HEK293 (cell line): ENCODE results near the gene LAIR2.
A peak's percentile ranks its signal among the peaks of the same experiment; 100 is the strongest.

ENCODE experiments used
- CTCF ChIA-PET: fragments of 350-600 bp; formaldehyde crosslinking; extraction: SDS; loops from one replicate; lab custom pipeline; 2021; ENCODE audit warnings: antibody characterized with exemption; lab: Yijun Ruan, JAX
- POLR2A ChIA-PET: fragments of 300-600 bp; formaldehyde crosslinking; extraction: SDS; loops from one replicate; lab custom pipeline; 2020; ENCODE audit warnings: antibody characterized with exemption, inconsistent platforms; lab: Yijun Ruan, JAX
- H3K27ac ChIP-seq: fragments of 200-500 bp; sonication (Bioruptor generic); 2 replicates; pipeline ENCODE4 v1.5.1; 2014; ENCODE audit warnings: low read depth, low read length, control low read depth, inconsistent platforms; ENCODE audit errors: extremely low read depth
- H3K36me3 ChIP-seq, 2 experiments: fragments of 200-500 bp in 1 of 2; sonication (Bioruptor generic) in 1 of 2; 1 replicate in 1 of 2; 2 replicates in 1 of 2; pipeline ENCODE4 v1.5.1; 2014 to 2017; ENCODE audit warnings: inconsistent platforms in 2 of 2, low read length in 2 of 2; ENCODE audit not compliant: control insufficient read depth in 2 of 2, insufficient read depth in 1 of 2
- H3K4me1 ChIP-seq: fragments of 200-500 bp; sonication (Bioruptor generic); 2 replicates; pipeline ENCODE4 v1.5.1; 2014; ENCODE audit warnings: mild to moderate bottlenecking, low read length, inconsistent platforms; ENCODE audit not compliant: control insufficient read depth, insufficient read depth
- H3K4me3 ChIP-seq: 2 replicates; pipeline ENCODE4 v1.5.1; 2011; ENCODE audit warnings: low read depth, mild to moderate bottlenecking, control low read depth, low read length, moderate library complexity
- H3K9me3 ChIP-seq: fragments of 200-500 bp; sonication (Bioruptor generic); 2 replicates; pipeline ENCODE4 v1.5.1; 2014; ENCODE audit warnings: low read depth, low read length, inconsistent platforms; ENCODE audit not compliant: control insufficient read depth, insufficient read depth
- GLIS1 ChIP-seq: fragments of 450-650 bp; formaldehyde crosslinking; IDR thresholded peaks from 2 replicates; pipeline ENCODE4 v1.5.1; 2016; ENCODE audit warnings: missing biosample characterization, missing genetic modification characterization
- KLF1 ChIP-seq: fragments of 450-650 bp; formaldehyde crosslinking; IDR thresholded peaks from 2 replicates; pipeline ENCODE4 v1.5.1; 2016; ENCODE audit warnings: missing biosample characterization, missing genetic modification characterization
- KLF7 ChIP-seq: fragments of 450-650 bp; formaldehyde crosslinking; IDR thresholded peaks from 2 replicates; pipeline ENCODE4 v1.5.1; 2016; ENCODE audit warnings: missing biosample characterization, missing genetic modification characterization, borderline replicate concordance
- KLF9 ChIP-seq: fragments of 450-650 bp; formaldehyde crosslinking; IDR thresholded peaks from 2 replicates; pipeline ENCODE4 v1.5.1; 2016; ENCODE audit warnings: missing biosample characterization, missing genetic modification characterization, low read depth
- MYNN ChIP-seq: fragments of 450-650 bp; formaldehyde crosslinking; IDR thresholded peaks from 2 replicates; pipeline ENCODE4 v1.5.1; 2016; ENCODE audit warnings: missing biosample characterization, missing genetic modification characterization, borderline replicate concordance
- RBAK ChIP-seq: fragments of 450-650 bp; formaldehyde crosslinking; IDR thresholded peaks from 2 replicates; pipeline ENCODE4 v1.5.1; 2016; ENCODE audit warnings: missing biosample characterization, missing genetic modification characterization
- SCRT2 ChIP-seq: fragments of 450-650 bp; formaldehyde crosslinking; IDR thresholded peaks from 2 replicates; pipeline ENCODE4 v1.5.1; 2016; ENCODE audit warnings: missing biosample characterization, missing genetic modification characterization
- ZNF239 ChIP-seq: fragments of 450-650 bp; formaldehyde crosslinking; IDR thresholded peaks from 2 replicates; pipeline ENCODE4 v1.5.1; 2016; ENCODE audit warnings: missing biosample characterization, missing genetic modification characterization
- ZNF335 ChIP-seq: fragments of 450-650 bp; formaldehyde crosslinking; conservative IDR thresholded peaks from 2 replicates; pipeline ENCODE4 v1.5.1; 2016; ENCODE audit warnings: missing biosample characterization, missing genetic modification characterization
- ZNF600 ChIP-seq: fragments of 450-650 bp; formaldehyde crosslinking; IDR thresholded peaks from 2 replicates; pipeline ENCODE4 v1.5.1; 2016; ENCODE audit warnings: missing biosample characterization, missing genetic modification characterization
- ZNF670 ChIP-seq: fragments of 450-650 bp; formaldehyde crosslinking; IDR thresholded peaks from 2 replicates; pipeline ENCODE4 v1.5.1; 2016; ENCODE audit warnings: missing biosample characterization, missing genetic modification characterization, low read depth
- ZXDB ChIP-seq: fragments of 450-650 bp; formaldehyde crosslinking; IDR thresholded peaks from 2 replicates; pipeline ENCODE4 v1.5.1; 2016; ENCODE audit warnings: missing biosample characterization, missing genetic modification characterization
- TF ChIP-seq, protein P1 (sequence below): fragments of 450-650 bp; formaldehyde crosslinking; conservative IDR thresholded peaks from 2 replicates; pipeline ENCODE4 v1.5.1; 2016; ENCODE audit warnings: low read depth, missing biosample characterization, missing genetic modification characterization
- TF ChIP-seq, protein P2 (sequence below): fragments of 450-650 bp; formaldehyde crosslinking; IDR thresholded peaks from 2 replicates; pipeline ENCODE4 v1.5.0; 2017; ENCODE audit warnings: missing biosample characterization, missing genetic modification characterization, borderline replicate concordance
- TF ChIP-seq, protein P3 (sequence below): fragments of 450-650 bp; formaldehyde crosslinking; IDR thresholded peaks from 2 replicates; pipeline ENCODE4 v1.5.1; 2016; ENCODE audit warnings: missing biosample characterization, missing genetic modification characterization
- TF ChIP-seq, protein P4 (sequence below): fragments of 450-650 bp; formaldehyde crosslinking; IDR thresholded peaks from 2 replicates; pipeline ENCODE4 v1.5.1; 2016; ENCODE audit warnings: missing biosample characterization, missing genetic modification characterization, low read depth
- TF ChIP-seq, protein P5 (sequence below): fragments of 450-650 bp; formaldehyde crosslinking; IDR thresholded peaks from 2 replicates; pipeline ENCODE4 v1.5.1; 2017; ENCODE audit warnings: missing biosample characterization, mild to moderate bottlenecking, missing genetic modification characterization, moderate library complexity
- TF ChIP-seq, protein P6 (sequence below): sonication (generic); formaldehyde crosslinking; IDR thresholded peaks from 2 replicates; pipeline ENCODE4 v1.8.1; 2022; ENCODE audit warnings: mild to moderate bottlenecking, moderate library complexity, missing genetic modification reagents

The LAIR2 gene

DNA sequence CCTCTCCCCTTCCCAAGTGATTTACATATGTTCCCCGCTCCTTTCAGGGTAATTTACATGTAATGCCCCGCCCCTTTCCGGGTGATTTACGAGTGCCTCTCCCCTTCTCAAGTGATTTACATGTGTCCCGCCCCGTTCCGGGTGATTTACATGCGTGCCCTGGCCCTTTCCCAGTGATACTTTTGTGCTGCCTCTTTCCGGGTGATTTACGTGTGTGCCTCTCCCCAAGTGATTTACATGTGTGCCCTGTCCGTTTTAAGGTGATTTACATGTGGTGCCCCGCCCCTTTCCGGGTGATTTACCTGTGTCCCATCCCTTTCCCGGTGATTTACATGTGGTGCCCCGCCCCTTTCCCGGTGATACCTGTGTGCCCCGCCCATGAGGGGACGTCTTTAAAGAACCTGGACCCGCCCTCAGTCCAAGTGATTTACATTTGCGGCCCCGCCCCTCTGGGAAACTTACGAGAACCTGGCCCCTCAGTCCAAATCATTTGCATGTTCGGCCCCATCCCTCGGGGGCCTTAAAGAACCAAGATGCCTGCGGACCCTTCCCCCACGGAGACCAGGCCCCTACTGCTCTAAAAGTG lies 38.5 kb upstream of the LAIR2 start (continued):
- TF ChIP-seq, protein P1, sequence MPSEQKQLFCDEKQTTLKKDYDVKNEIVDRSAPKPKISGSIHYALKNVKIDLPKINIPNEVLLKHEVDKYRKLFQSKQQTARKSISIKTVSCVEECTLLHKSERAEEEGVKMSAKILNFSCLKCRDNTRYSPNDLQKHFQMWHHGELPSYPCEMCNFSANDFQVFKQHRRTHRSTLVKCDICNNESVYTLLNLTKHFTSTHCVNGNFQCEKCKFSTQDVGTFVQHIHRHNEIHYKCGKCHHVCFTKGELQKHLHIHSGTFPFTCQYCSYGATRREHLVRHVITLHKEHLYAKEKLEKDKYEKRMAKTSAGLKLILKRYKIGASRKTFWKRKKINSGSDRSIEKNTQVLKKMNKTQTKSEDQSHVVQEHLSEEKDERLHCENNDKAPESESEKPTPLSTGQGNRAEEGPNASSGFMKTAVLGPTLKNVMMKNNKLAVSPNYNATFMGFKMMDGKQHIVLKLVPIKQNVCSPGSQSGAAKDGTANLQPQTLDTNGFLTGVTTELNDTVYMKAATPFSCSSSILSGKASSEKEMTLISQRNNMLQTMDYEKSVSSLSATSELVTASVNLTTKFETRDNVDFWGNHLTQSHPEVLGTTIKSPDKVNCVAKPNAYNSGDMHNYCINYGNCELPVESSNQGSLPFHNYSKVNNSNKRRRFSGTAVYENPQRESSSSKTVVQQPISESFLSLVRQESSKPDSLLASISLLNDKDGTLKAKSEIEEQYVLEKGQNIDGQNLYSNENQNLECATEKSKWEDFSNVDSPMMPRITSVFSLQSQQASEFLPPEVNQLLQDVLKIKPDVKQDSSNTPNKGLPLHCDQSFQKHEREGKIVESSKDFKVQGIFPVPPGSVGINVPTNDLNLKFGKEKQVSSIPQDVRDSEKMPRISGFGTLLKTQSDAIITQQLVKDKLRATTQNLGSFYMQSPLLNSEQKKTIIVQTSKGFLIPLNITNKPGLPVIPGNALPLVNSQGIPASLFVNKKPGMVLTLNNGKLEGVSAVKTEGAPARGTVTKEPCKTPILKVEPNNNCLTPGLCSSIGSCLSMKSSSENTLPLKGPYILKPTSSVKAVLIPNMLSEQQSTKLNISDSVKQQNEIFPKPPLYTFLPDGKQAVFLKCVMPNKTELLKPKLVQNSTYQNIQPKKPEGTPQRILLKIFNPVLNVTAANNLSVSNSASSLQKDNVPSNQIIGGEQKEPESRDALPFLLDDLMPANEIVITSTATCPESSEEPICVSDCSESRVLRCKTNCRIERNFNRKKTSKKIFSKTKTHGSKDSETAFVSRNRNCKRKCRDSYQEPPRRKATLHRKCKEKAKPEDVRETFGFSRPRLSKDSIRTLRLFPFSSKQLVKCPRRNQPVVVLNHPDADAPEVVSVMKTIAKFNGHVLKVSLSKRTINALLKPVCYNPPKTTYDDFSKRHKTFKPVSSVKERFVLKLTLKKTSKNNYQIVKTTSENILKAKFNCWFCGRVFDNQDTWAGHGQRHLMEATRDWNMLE (tag by site-specific recombination): no peak
- TF ChIP-seq ZNF335 (tag by site-specific recombination) (peak; percentile 68), ZNF239 (tag by site-specific recombination) (no peak), KLF9 (peak; percentile 78; the same call in 1 of the 2 replicates)
- TF ChIP-seq, protein P2, sequence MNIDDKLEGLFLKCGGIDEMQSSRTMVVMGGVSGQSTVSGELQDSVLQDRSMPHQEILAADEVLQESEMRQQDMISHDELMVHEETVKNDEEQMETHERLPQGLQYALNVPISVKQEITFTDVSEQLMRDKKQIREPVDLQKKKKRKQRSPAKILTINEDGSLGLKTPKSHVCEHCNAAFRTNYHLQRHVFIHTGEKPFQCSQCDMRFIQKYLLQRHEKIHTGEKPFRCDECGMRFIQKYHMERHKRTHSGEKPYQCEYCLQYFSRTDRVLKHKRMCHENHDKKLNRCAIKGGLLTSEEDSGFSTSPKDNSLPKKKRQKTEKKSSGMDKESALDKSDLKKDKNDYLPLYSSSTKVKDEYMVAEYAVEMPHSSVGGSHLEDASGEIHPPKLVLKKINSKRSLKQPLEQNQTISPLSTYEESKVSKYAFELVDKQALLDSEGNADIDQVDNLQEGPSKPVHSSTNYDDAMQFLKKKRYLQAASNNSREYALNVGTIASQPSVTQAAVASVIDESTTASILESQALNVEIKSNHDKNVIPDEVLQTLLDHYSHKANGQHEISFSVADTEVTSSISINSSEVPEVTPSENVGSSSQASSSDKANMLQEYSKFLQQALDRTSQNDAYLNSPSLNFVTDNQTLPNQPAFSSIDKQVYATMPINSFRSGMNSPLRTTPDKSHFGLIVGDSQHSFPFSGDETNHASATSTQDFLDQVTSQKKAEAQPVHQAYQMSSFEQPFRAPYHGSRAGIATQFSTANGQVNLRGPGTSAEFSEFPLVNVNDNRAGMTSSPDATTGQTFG (tag by site-specific recombination): no peak

DNA sequence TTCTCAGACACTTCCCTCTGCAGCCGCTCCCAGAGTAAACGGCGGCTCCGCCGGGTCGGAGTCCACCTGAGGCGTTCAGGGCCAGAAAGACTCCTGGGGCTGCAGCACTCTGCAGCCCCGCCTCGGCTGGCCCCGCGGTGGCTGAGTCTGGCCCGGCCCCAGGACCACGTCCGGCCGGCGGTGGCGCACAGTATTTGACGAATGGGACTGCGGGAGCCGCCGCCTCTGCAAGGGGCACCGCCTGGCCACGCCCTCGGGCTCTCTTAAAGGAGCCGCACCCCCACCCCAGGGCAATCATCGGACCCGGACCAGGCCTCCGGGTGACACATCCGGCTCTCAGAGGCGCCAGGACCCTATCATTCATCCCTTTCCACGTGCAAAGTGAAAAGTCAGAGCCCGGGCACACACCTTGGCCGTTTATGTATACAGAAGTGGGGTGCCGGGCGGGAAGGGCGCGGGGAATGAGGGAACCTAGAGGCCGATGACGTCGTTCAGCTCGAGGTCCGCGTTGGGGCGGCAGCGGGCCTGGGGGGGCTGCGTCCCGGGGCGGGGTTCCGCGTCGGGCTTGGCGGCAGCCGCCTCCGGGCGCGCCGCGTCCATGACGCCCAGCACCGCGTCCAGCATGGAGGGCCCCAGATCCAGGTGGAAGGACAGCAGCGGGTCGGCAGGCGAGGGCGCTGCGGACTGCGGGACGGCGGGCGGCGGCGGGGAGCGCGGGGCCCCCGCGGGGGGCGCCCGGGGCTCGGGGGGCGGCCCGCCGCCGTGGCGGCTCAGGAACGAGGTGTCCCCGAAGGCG lies 37.8 kb upstream of the LAIR2 start:
- CTCF ChIA-PET: no interaction called here
- peaks cover 10 to 25% of the 10 kb centered on the region in 2 experiments for H3K36me3 ChIP-seq
- H3K4me3 ChIP-seq: peak overlapping the region; percentile 90
- peak overlapping the region; percentile 65 for H3K27ac ChIP-seq
- POLR2A ChIA-PET: interaction anchor here (0.5 to 1.6 kb wide), 2 partner anchors 16 to 37 kb away, joined by 4 to 10 read pairs; partner anchors contain the start of gene LENG8
- H3K4me1 ChIP-seq: peaks cover 7% of the 10 kb centered on the region; the same call in 1 of the 2 replicates
- no peaks in the 10 kb centered on the region for H3K9me3 ChIP-seq
- no peak for TF ChIP-seq MYNN (tag by site-specific recombination)
- TF ChIP-seq RBAK (tag by site-specific recombination): no peak
- peak; percentile 12 for TF ChIP-seq KLF9
- TF ChIP-seq, protein P3, sequence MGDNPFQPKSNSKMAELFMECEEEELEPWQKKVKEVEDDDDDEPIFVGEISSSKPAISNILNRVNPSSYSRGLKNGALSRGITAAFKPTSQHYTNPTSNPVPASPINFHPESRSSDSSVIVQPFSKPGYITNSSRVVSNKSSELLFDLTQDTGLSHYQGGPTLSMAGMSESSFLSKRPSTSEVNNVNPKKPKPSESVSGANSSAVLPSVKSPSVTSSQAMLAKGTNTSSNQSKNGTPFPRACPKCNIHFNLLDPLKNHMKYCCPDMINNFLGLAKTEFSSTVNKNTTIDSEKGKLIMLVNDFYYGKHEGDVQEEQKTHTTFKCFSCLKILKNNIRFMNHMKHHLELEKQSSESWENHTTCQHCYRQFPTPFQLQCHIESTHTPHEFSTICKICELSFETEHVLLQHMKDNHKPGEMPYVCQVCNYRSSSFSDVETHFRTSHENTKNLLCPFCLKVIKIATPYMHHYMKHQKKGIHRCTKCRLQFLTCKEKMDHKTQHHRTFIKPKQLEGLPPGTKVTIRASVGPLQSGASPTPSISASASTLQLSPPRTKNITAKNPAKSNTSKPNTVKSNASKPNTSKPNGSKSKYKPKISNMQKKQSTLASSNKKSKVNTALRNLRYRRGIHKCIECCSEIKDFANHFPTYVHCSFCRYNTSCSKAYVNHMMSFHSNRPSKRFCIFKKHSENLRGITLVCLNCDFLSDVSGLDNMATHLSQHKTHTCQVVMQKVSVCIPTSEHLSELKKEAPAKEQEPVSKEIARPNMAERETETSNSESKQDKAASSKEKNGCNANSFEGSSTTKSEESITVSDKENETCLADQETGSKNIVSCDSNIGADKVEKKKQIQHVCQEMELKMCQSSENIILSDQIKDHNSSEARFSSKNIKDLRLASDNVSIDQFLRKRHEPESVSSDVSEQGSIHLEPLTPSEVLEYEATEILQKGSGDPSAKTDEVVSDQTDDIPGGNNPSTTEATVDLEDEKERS (tag by site-specific recombination): no peak
- TF ChIP-seq ZXDB: peak; percentile 67
- peak; percentile 40; the same call in 1 of the 2 replicates for TF ChIP-seq SCRT2 (tag by site-specific recombination)
- peak; percentile 69 for TF ChIP-seq ZNF335 (tag by site-specific recombination)
- TF ChIP-seq, protein P4, sequence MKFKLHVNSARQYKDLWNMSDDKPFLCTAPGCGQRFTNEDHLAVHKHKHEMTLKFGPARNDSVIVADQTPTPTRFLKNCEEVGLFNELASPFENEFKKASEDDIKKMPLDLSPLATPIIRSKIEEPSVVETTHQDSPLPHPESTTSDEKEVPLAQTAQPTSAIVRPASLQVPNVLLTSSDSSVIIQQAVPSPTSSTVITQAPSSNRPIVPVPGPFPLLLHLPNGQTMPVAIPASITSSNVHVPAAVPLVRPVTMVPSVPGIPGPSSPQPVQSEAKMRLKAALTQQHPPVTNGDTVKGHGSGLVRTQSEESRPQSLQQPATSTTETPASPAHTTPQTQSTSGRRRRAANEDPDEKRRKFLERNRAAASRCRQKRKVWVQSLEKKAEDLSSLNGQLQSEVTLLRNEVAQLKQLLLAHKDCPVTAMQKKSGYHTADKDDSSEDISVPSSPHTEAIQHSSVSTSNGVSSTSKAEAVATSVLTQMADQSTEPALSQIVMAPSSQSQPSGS: no peak
- TF ChIP-seq, protein P5, sequence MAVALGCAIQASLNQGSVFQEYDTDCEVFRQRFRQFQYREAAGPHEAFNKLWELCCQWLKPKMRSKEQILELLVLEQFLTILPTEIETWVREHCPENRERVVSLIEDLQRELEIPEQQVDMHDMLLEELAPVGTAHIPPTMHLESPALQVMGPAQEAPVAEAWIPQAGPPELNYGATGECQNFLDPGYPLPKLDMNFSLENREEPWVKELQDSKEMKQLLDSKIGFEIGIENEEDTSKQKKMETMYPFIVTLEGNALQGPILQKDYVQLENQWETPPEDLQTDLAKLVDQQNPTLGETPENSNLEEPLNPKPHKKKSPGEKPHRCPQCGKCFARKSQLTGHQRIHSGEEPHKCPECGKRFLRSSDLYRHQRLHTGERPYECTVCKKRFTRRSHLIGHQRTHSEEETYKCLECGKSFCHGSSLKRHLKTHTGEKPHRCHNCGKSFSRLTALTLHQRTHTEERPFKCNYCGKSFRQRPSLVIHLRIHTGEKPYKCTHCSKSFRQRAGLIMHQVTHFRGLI (tag by site-specific recombination): 0 out of 2 replicates have a peak, but pooled peaks have one; percentile 12
- TF ChIP-seq, protein P6, sequence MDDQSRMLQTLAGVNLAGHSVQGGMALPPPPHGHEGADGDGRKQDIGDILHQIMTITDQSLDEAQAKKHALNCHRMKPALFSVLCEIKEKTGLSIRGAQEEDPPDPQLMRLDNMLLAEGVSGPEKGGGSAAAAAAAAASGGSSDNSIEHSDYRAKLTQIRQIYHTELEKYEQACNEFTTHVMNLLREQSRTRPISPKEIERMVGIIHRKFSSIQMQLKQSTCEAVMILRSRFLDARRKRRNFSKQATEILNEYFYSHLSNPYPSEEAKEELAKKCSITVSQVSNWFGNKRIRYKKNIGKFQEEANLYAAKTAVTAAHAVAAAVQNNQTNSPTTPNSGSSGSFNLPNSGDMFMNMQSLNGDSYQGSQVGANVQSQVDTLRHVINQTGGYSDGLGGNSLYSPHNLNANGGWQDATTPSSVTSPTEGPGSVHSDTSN: peak; percentile 80; the same call in 1 of the 2 replicates
- TF ChIP-seq ZNF670 (tag by site-specific recombination): no peak
- peak; percentile 39; the same call in 1 of the 2 replicates for TF ChIP-seq KLF7 (tag by site-specific recombination)
- peak; percentile 92 for TF ChIP-seq GLIS1
- peak; percentile 82 for TF ChIP-seq KLF1
- TF ChIP-seq ZNF600 (tag by site-specific recombination): no peak
